Erythroblast (primary cell): ENCODE measurements around the gene SEPTIN10.

Experiments used
- GATA1 ChIP-seq: IDR thresholded peaks from 2 replicates; pipeline ENCODE4 v1.6.1; 2011; ENCODE audit warnings: low read depth, mild to moderate bottlenecking, control low read depth, low read length, moderate library complexity
- POLR2A ChIP-seq: IDR thresholded peaks from 2 replicates; pipeline ENCODE4 v1.6.1; 2011; ENCODE audit warnings: mild to moderate bottlenecking, low read length

DNA sequence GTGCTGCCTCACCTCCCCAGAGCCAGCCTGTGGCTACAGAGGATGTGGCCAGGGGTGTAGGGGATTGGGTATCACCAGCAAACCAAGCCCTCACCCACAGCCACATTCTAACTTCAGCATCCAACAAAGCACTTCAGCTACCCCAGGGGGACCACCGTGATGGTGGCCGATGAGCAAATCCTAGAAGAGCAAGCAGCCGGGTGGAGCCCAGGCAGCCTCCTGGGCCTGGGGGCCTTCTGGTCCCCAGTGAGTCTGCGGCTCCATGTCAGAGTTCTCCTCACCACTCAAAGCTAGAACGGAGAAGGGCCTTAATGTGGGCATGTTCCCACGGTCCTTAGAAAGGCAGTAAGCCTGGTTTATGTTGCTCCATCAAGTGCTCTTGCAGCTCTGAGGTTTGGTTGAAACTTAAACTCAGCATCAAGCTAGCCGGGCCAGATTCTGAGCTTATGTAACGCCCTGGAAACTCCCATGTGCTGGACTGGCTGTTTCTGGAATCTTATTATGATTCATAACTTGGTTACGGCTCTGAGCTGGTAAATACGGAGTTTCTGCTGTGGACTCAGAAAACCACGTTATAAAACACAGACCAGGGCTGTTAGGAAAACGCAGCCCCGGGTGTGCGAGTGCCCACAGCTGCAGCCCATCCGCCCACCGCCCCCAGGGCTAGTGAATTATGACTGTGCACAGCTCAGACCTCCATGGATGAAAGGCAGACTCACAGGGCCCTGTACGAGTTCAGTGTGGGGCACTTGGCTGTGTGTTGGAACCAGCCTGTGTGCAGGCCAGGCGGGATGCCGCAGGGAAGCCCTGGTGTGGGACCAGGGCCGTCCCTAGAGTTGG, 99.8 kb downstream of the SEPTIN10 start:
- TF ChIP-seq POLR2A (no peak), GATA1 (no peak)
